ENCODE measurements around the gene PAOX.

Gene PAOX

GRCh38 chr10:133388236-133388972, 9.3 kb downstream of the PAOX start:
- no peak for DNase-seq

DNA sequence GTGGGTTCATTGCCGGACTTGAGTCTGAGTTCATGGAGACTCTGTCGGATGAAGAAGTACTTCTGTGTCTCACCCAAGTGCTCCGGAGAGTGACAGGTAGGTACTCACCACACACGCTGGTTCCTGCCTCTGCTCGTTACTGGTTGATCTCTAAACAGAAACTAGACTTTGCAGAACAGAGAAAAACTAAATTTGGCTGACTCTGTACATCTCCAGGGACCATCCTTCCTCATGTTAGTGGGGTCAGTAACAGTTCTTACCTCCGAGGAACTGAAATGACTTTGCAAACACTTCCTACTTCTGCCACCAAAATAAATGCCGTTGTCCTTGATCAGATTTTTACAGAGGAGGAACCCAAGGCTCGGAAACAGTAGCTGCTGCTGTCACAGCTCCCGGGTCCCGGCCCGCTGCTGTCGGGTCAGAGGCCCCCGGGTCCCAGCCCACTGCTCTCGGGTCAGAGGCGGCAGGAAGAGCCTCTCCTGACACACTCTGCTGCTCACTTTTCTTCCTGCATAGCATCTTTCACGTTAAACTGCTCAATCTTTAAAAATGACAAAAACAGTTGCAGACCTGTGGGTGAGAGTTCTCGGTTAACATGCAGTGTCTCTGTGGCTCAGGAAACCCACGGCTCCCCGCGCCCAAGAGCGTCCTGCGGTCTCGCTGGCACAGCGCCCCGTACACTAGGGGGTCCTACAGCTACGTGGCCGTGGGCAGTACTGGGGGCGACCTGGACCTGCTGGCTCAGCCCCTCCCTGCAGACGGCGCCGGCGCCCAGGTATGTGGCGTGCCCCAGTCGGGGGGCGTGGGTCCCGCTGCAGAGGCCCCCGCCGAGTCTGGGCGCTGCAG, 10.1 kb downstream of the PAOX start:
- DNase-seq: no peak

DNA sequence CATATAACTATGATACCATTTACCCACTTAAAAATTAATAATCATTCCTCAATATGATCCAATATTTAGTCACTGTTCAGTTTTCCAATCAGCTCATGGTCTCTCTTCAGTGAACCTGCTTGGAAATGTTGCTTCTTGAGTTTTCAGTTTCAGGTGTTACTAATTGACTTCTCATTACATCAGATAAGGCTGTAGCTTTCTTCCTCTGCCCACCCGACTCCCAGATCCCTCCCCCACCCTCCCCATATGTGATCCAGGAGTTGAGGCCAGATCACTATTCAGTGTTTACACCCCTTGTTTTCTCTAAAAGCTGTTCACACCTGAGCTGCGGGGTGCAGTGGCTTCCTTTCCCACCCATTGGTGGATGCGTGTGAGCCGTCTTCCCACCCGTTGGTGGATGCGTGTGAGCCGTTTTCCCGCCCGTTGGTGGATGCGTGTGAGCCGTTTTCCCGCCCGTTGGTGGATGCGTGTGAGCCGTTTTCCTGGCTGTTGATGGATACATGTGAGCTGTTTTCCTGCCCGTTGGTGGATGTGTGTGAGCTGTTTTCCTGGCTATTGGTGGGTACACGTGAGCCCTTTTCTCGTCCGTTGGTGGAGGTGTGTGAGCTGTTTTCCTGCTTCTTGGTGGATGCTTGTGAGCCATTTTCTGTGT, 11.7 kb downstream of the PAOX start:
- no peak for DNase-seq

DNA sequence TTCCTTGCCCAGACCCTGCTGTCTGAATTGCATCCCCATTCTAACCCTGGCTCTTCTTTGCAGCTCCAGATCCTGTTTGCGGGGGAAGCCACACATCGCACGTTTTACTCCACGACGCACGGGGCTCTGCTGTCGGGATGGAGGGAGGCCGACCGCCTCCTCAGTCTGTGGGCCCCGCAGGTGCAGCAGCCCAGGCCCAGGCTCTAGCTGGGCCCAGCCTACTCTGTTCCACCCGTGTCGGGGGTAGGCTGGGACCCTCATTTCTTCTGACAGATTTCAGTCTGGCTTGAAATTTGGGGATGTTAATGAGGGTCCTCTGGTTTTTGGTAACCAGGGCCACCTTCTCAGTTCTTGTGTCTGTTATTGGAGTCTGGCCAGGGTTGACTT, 12.2 kb downstream of the PAOX start:
- no peak for DNase-seq

GRCh38 chr10:133391761-133392518, 12.9 kb downstream of the PAOX start:
- DNase-seq: no peak

GRCh38 chr10:133393401-133394063, 14.5 kb downstream of the PAOX start:
- DNase-seq: no peak

DNA sequence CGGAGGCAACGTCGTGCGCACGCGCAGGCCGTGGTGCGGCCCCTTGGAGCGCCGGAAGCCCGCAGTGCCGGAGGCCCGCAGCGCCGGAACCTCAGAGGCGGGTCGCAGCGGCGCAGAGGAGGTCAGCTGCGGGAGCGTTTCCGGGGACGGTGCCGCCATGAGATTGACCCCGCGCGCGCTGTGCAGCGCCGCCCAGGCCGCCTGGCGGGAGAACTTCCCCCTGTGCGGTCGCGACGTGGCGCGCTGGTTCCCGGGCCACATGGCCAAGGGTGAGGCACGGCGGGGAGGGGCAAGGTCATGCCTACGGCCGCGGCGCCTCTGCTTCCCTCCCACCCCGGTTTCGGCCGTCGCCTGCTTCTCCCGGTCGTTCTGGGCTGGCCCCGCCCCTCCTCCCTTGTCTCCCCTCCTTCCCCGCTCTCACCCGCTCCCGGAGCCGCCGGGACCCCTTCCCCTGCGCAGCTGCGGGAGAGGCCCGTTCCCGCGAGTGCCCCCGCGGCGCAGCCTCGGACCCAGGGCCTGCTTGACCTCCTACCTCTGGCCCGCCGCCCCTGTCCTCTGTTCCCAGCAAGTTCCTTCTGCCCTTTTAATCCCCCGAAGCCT, 15.1 kb downstream of the PAOX start, which contains the start of gene MTG1:
MTG1 (plus strand) TSS at position 94 of the 600 bp plus-strand sequence; CDS start at position 158, 64 bp downstream.
- peak; percentile 79 for DNase-seq

GRCh38 chr10:133394801-133395221, 15.7 kb downstream of the PAOX start:
- no peak for DNase-seq

GRCh38 chr10:133396035-133396624, 17.1 kb downstream of the PAOX start:
- DNase-seq: no peak

- no peak for DNase-seq
These were observed 18.9 kb downstream of the PAOX start for GRCh38 chr10:133397938-133398337.

DNA sequence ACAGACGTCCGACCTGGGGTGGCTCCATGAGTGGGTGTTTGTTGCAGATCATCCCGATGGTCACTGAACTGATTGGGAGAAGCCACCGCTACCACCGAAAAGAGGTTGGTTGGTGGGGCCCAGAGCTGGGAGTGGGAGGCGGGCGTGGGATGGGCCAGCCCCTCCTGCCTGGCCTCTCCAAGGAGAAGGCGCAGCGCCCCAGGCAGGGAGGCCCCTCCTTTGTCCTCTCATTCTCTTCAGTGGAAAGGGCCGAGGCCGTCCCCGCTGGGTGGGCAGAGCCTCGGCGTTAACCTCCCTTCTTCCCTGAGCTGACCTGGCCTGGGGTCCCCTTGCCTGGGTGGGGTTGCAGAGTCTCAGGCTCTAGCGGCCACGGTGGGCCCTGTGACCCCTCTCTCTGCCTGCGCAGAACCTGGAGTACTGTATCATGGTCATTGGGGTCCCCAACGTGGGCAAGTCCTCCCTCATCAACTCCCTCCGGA, 20.1 kb downstream of the PAOX start:
- DNase-seq: no peak

DNA sequence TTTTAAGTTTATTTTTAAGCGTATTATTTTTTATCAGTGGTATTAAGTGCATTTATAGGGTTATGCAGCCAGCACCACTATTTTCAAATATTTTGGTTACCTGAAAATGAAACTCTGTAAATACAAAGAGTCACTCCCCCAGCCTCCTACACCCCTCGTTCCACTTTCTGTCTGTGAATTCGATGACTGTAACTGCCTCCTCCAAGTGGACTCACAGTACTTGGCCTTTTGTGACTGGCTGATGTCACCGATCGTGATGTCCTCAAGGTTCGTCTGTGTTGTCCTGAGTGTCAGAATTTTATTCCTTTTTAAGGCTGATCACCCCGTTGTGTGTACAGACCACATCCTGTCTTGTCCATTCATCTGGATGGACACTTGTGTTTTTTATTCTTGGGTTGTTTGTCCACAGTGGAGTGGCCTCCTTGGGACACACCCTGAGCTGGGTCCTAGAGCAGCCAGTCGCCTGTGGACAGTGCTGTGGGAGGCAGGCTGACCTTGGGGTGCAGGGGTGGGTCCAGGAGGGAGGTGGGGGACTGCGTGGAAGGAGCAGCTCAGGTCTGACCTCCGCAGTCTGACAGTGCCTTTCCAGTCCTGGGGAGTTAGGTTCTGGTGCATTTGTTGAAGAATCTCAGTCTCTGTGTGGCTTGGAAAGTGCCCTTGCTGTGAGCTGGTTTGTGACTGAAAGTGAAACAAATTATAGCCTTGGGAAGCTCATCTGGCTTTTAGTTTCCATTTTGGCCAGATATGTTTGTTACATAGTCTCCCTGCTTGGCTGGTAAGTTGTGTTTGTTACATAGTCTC, 21.8 kb downstream of the PAOX start:
- DNase-seq: no peak

- no peak for DNase-seq
These were observed 22.4 kb downstream of the PAOX start for GRCh38 chr10:133401500-133401899.

- DNase-seq: no peak
These were observed 23.1 kb downstream of the PAOX start for GRCh38 chr10:133401981-133402725.

- no peak for DNase-seq
These were observed 24.3 kb downstream of the PAOX start for GRCh38 chr10:133403359-133403758.

DNA sequence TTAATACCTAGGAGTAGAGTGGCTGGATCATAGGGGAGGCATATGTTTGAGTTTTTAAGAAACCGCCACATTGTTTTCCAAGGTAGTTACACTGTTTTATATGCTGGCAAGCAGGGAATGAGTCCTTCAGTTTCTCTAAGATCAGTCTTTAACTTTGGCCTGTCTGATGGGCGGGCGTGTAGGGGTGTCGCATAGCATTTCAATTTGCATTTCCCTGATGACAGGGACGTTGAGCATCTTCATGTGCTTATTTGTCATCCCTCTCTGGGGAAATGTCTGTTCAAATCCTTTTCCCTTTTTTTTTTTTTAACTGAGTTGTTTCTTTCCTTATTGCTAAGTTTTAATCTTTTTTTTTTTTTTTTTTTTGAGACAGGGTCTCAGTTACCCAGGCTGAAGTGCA, 24.7 kb downstream of the PAOX start:
- no peak for DNase-seq

DNA sequence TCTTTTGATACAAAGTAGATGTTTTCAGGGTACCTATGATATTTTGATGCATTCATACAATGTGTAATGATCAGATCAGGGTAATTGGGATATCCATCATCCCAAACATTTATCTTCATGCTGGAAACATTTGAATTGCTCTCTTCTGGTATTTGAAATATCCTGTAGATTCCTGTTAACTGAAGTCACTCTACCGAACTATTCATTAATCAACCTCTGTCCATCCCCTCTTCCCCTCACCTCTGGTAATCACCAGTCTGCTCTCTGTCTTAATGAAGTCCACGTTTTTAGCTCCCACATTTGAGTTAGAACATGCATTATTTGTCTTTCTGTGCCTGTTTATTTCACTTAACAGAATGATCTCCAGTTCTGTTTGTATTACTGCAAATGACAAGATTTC, 26.2 kb downstream of the PAOX start:
- no peak for DNase-seq

DNA sequence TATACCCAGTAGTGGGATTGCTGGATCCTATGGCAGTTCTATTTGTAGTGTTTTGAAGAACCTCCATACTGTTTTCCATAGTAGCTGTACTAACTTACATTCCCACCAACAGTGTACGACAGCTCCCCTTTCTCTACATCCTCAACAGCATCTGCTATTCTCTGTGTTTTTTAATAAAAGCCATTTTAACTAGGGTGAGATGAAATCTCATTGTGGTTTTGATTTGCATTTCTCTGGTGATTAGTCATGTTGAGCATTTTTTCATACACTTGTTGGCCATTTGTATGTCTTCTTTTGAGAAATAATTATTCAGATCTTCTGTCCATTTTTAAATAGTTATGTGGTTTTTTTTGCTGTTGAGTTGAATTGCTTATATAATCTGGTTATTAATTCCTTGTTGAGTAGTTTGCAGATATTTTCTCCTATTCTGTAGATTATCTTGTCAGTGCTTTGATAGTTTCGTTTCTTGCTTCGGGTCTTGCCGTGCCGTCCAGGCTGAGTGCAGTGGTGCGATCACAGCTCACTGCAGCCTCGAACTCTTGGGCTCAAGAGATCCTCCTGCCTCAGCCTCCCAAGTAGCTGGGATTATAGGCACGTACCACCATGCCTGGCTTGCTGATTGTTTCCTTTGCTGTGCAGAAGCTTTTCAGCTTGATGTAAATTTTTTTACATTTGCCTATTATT, 26.9 kb downstream of the PAOX start:
- DNase-seq: no peak

Measured in amniotic stem cell (primary cell).